HG02885 (cell line): ENCODE results near the gene CPB2.

Experiments used
- ATAC-seq: cut with Tn5 transposase; IDR thresholded peaks from one replicate; pipeline ENCODE4 v1.9.1; 2021; ENCODE audit warnings: mild to moderate bottlenecking; ENCODE audit not compliant: unreplicated experiment, poor library complexity

The CPB2 gene

GRCh38 chr13:46104868-46105267 lies at the start of gene CPB2:
Gene CPB2, minus strand, starts transcription at chr13:46105033. Its CDS starts 24 bp downstream, at chr13:46105009.
- ATAC-seq: no peak

- no peak for ATAC-seq
Measured at GRCh38 chr13:46154136-46154801, 49.4 kb upstream of the CPB2 start.

GRCh38 chr13:46152627-46153328 lies 47.9 kb upstream of the CPB2 start:
- no peak for ATAC-seq

- ATAC-seq: no peak
Measured at GRCh38 chr13:46150134-46150693, 45.4 kb upstream of the CPB2 start.

- no peak for ATAC-seq
Measured at GRCh38 chr13:46149272-46150133, 44.7 kb upstream of the CPB2 start.

GRCh38 chr13:46146898-46147297 lies 42.1 kb upstream of the CPB2 start:
- ATAC-seq: no peak

GRCh38 chr13:46145950-46146349 lies 41.1 kb upstream of the CPB2 start:
- no peak for ATAC-seq

- ATAC-seq: no peak
Measured at GRCh38 chr13:46145135-46145534, 40.3 kb upstream of the CPB2 start.

- ATAC-seq: no peak
Measured at GRCh38 chr13:46143184-46143701, 38.4 kb upstream of the CPB2 start.

GRCh38 chr13:46142776-46143175 lies 37.9 kb upstream of the CPB2 start:
- ATAC-seq: no peak

GRCh38 chr13:46140044-46140443 lies 35.2 kb upstream of the CPB2 start:
- no peak for ATAC-seq

GRCh38 chr13:46137627-46138317 lies 32.9 kb upstream of the CPB2 start:
- ATAC-seq: no peak

GRCh38 chr13:46136688-46137087 lies 31.9 kb upstream of the CPB2 start:
- no peak for ATAC-seq

GRCh38 chr13:46134961-46135522 lies 30.2 kb upstream of the CPB2 start:
- no peak for ATAC-seq

GRCh38 chr13:46134494-46134893 lies 29.7 kb upstream of the CPB2 start:
- no peak for ATAC-seq

GRCh38 chr13:46132109-46132508 lies 27.3 kb upstream of the CPB2 start:
- ATAC-seq: no peak

- no peak for ATAC-seq
Measured at GRCh38 chr13:46131705-46132104, 26.9 kb upstream of the CPB2 start.

- ATAC-seq: no peak
Measured at GRCh38 chr13:46129955-46130618, 25.3 kb upstream of the CPB2 start.

- ATAC-seq: no peak
Measured at GRCh38 chr13:46129124-46129523, 24.3 kb upstream of the CPB2 start.
